ENCODE results near the gene GALNT15. TPM values are rescaled to one million over a fixed set of nuclear protein-coding genes. Genes with fewer than 3 reads are reported as not detected.
A peak's percentile ranks its signal among the peaks of the same experiment; 100 is the strongest.

Gene GALNT15
- total RNA-seq, 4 donors from 2014 or later, result 75.3 to 133 (median 84.5) TPM

- DNase-seq (ENCODE audit: low spot score in 2 of 2), result peak in 1 of 2 donors; percentile 71
- intact Hi-C loops (cut with DNase I; ENCODE audit: low total_unique reads), result no loop called here
- H3K4me3 ChIP-seq (ENCODE audit: low read depth, poor library complexity, severe bottlenecking), result no peak overlapping the region
- WGBS, 2 donors, result 90 to 91% methylated on average over 5 of the region's 5 CpGs
- no peak for TF ChIP-seq CTCF (IDR thresholded peaks at IDR 0.05)
- no peak for TF ChIP-seq POLR2A (IDR thresholded peaks at IDR 0.05)
Observed at GRCh38 chr3:16187213-16187790, 12.8 kb downstream of the GALNT15 start.

DNA sequence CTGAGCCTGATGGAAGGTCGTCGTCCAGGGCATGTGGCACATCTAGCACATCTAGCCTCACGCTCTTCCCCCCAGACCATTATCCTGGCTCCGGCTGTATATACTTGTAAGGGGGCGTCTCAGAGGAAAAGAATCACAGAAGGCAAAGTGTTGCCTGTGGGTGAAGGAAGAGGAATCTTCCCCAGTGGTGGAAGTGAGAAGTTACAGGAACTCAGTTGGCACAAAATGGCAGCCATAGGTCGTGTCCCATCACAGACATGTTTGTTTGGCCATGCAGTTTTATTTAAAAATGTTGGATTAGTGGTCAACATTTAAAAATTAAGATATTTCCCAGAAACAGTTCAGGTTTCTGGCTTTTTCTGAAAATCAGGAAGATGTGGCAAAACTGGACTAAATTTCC is 13.6 kb downstream of the GALNT15 start:
- intact Hi-C loops (cut with DNase I; ENCODE audit: low total_unique reads), result no loop called here
- TF ChIP-seq POLR2A (IDR thresholded peaks at IDR 0.05) (no peak), CTCF (IDR thresholded peaks at IDR 0.05) (no peak)
- no peak for DNase-seq (ENCODE audit: low spot score in 2 of 2)
- no peak overlapping the region for H3K4me3 ChIP-seq (ENCODE audit: low read depth, poor library complexity, severe bottlenecking)
- 90 to 95% methylated on average over 6 of the region's 6 CpGs for WGBS, 2 donors

GRCh38 chr3:16189201-16189600 is 14.7 kb downstream of the GALNT15 start:
- H3K4me3 ChIP-seq (ENCODE audit: low read depth, poor library complexity, severe bottlenecking), result no peak overlapping the region
- no peak for DNase-seq (ENCODE audit: low spot score in 2 of 2)
- intact Hi-C loops (cut with DNase I; ENCODE audit: low total_unique reads), result no loop called here
- TF ChIP-seq CTCF (IDR thresholded peaks at IDR 0.05) (no peak), POLR2A (IDR thresholded peaks at IDR 0.05) (no peak)

- H3K4me3 ChIP-seq (ENCODE audit: low read depth, poor library complexity, severe bottlenecking), result no peak overlapping the region
- intact Hi-C loops (cut with DNase I; ENCODE audit: low total_unique reads), result no loop called here
- no peak for DNase-seq (ENCODE audit: low spot score in 2 of 2)
- WGBS, 2 donors, result 90 to 96% methylated on average over 6 of the region's 6 CpGs
- TF ChIP-seq CTCF (IDR thresholded peaks at IDR 0.05), result no peak
- no peak for TF ChIP-seq POLR2A (IDR thresholded peaks at IDR 0.05)
Observed at GRCh38 chr3:16190704-16191103, 16.2 kb downstream of the GALNT15 start.

- H3K4me3 ChIP-seq (ENCODE audit: low read depth, poor library complexity, severe bottlenecking), result no peak overlapping the region
- no peak for DNase-seq (ENCODE audit: low spot score in 2 of 2)
- TF ChIP-seq CTCF (IDR thresholded peaks at IDR 0.05) (no peak), POLR2A (IDR thresholded peaks at IDR 0.05) (no peak)
- intact Hi-C loops (cut with DNase I; ENCODE audit: low total_unique reads), result no loop called here
Observed at GRCh38 chr3:16191591-16191990, 17.1 kb downstream of the GALNT15 start.

- intact Hi-C loops (cut with DNase I; ENCODE audit: low total_unique reads), result no loop called here
- WGBS, 2 donors, result 61 to 68% methylated on average over 5 of the region's 5 CpGs
- no peak overlapping the region for H3K4me3 ChIP-seq (ENCODE audit: low read depth, poor library complexity, severe bottlenecking)
- no peak for DNase-seq (ENCODE audit: low spot score in 2 of 2)
- TF ChIP-seq CTCF (IDR thresholded peaks at IDR 0.05) (no peak), POLR2A (IDR thresholded peaks at IDR 0.05) (no peak)
Observed at GRCh38 chr3:16192176-16192811, 17.8 kb downstream of the GALNT15 start.
